HepG2 (cell line): ENCODE data around the gene IRX3. TPM values are rescaled to one million over a fixed set of nuclear protein-coding genes. Genes with fewer than 3 reads are reported as not detected.

Experiments used
- CEBPZ ChIP-seq: IDR thresholded peaks from 2 replicates; pipeline ENCODE4 v1.6.1; 2012; ENCODE audit warnings: low read length, improper control_type of control experiment
- E2F5 ChIP-seq: sonication (generic); formaldehyde crosslinking; conservative IDR thresholded peaks from 2 replicates; pipeline ENCODE4 v1.4.0; 2020; ENCODE audit warnings: missing genetic modification reagents
- ETV5 ChIP-seq: IDR thresholded peaks from 2 replicates; pipeline ENCODE4 v1.6.1; 2018; ENCODE audit warnings: missing biosample characterization, missing genetic modification reagents, inconsistent platforms, borderline replicate concordance
- FOXM1 ChIP-seq: sonication (generic); formaldehyde crosslinking; IDR thresholded peaks from 2 replicates; pipeline ENCODE4 v1.5.0; 2020; ENCODE audit warnings: missing genetic modification reagents
- HDAC2 ChIP-seq: sonication (generic); formaldehyde crosslinking; IDR thresholded peaks from 2 replicates; pipeline ENCODE4 v1.4.0; 2020; ENCODE audit warnings: missing genetic modification reagents
- ISX ChIP-seq: sonication (generic); formaldehyde crosslinking; conservative IDR thresholded peaks from 2 replicates; pipeline ENCODE4 v1.5.0; 2020; ENCODE audit warnings: missing genetic modification reagents
- MED8 ChIP-seq: sonication (generic); formaldehyde crosslinking; IDR thresholded peaks from 2 replicates; pipeline ENCODE4 v1.8.1; 2023; ENCODE audit warnings: mild to moderate bottlenecking, missing genetic modification reagents; ENCODE audit not compliant: insufficient replicate concordance
- NR2F2 ChIP-seq: IDR thresholded peaks from 2 replicates; pipeline ENCODE4 v1.6.1; 2012; ENCODE audit warnings: low read depth, inconsistent platforms, borderline replicate concordance
- PCBP2 ChIP-seq: fragments of 200-400 bp; formaldehyde crosslinking; optimal IDR thresholded peaks from 2 replicates; pipeline ENCODE3; 2018; ENCODE audit warnings: low read length, low read depth; ENCODE audit not compliant: poor library complexity, severe bottlenecking
- POLR2AphosphoS2 ChIP-seq: IDR thresholded peaks from 2 replicates; pipeline ENCODE4 v1.6.1; 2011; ENCODE audit warnings: low read depth, low read length, improper control_type of control experiment
- REPIN1 ChIP-seq: sonication (generic); formaldehyde crosslinking; IDR thresholded peaks from 2 replicates; pipeline ENCODE4 v1.8.0; 2022; ENCODE audit warnings: missing genetic modification reagents, low read depth, mild to moderate bottlenecking, borderline replicate concordance
- SIX4 ChIP-seq: sonication (generic); formaldehyde crosslinking; IDR thresholded peaks from 2 replicates; pipeline ENCODE4 v1.4.0; 2020; ENCODE audit warnings: missing genetic modification reagents
- SKI ChIP-seq: fragments of 450-650 bp; IDR thresholded peaks from one replicate; pipeline ENCODE4 v1.6.1; 2018; ENCODE audit warnings: mild to moderate bottlenecking; ENCODE audit not compliant: partially characterized antibody
- SMC3 ChIP-seq: IDR thresholded peaks from 2 replicates; pipeline ENCODE4 v1.6.1; 2011; ENCODE audit warnings: low read length, improper control_type of control experiment
- TOE1 ChIP-seq: sonication (generic); formaldehyde crosslinking; IDR thresholded peaks from 2 replicates; pipeline ENCODE4 v1.4.0; 2020; ENCODE audit warnings: mild to moderate bottlenecking, missing genetic modification reagents
- ZKSCAN8 ChIP-seq: IDR thresholded peaks from 2 replicates; pipeline ENCODE4 v1.6.1; 2016; ENCODE audit warnings: borderline replicate concordance, missing genetic modification reagents, missing compliant biosample characterization
- ZNF280B ChIP-seq: sonication (generic); formaldehyde crosslinking; IDR thresholded peaks from 2 replicates; pipeline ENCODE4 v1.5.0; 2020; ENCODE audit warnings: missing genetic modification reagents, mild to moderate bottlenecking, borderline replicate concordance
- ZNF337 ChIP-seq: sonication (generic); formaldehyde crosslinking; IDR thresholded peaks from 2 replicates; pipeline ENCODE4 v1.5.1; 2020; ENCODE audit warnings: missing genetic modification reagents, low read depth, mild to moderate bottlenecking, borderline replicate concordance
- ZNF354B ChIP-seq: sonication (generic); formaldehyde crosslinking; IDR thresholded peaks from 2 replicates; pipeline ENCODE4 v1.8.0; 2022; ENCODE audit warnings: mild to moderate bottlenecking, missing genetic modification reagents
- ZNF549 ChIP-seq: sonication (generic); formaldehyde crosslinking; IDR thresholded peaks from 2 replicates; pipeline ENCODE4 v1.5.0; 2020; ENCODE audit warnings: missing genetic modification reagents
- ZNF552 ChIP-seq: sonication (generic); formaldehyde crosslinking; IDR thresholded peaks from 2 replicates; pipeline ENCODE4 v1.9.0; 2022; ENCODE audit warnings: missing genetic modification reagents, mild to moderate bottlenecking, borderline replicate concordance
- ZNF720 ChIP-seq: sonication (generic); formaldehyde crosslinking; IDR thresholded peaks from 2 replicates; pipeline ENCODE4 v1.4.0; 2020; ENCODE audit warnings: missing genetic modification reagents
- ZNF772 ChIP-seq: sonication (generic); formaldehyde crosslinking; IDR thresholded peaks from 2 replicates; pipeline ENCODE4 v1.5.0; 2020; ENCODE audit warnings: mild to moderate bottlenecking, missing genetic modification reagents
- ZNF776 ChIP-seq: sonication (generic); formaldehyde crosslinking; IDR thresholded peaks from 2 replicates; pipeline ENCODE4 v1.4.0; 2020; ENCODE audit warnings: mild to moderate bottlenecking, missing genetic modification reagents
- polyA plus RNA-seq, 8 experiments: library from polyadenylated mRNA; depleted of rRNA in 3 of 8; stranded (reverse) in 7 of 8; unstranded in 1 of 8; fragments of >200 nt; fragmentation: Illumina TruSeq in 4 of 8; extraction: Trizol in 4 of 8; gene quantifications; 2 replicates each; pipeline versions ENCODE4 v1.2.1 to v1.2.3, GENCODE V29; 2011 to 2016; ENCODE audit warnings: low read depth in 4 of 8, missing spikeins in 1 of 8, mixed read lengths in 1 of 8; ENCODE audit not compliant: insufficient read depth in 1 of 8
- total RNA-seq, 5 experiments: library from RNA; depleted of rRNA; stranded (reverse); fragments of >200 nt; fragmentation: Illumina TruSeq; extraction: Trizol; gene quantifications; 2 replicates each; pipeline ENCODE4 v1.2.3, GENCODE V29; 2016; ENCODE audit warnings: low read depth in 1 of 5

Gene IRX3
- total and polyA plus RNA-seq, 2 of the 13 experiments (the other 11 are each of a cell fraction or from before 2014, with no cell fraction given), result 9.2 to 16.4 TPM

- TF ChIP-seq ZNF549 (CRISPR knock-in tag) (no peak), ZNF354B (no peak), CEBPZ (no peak), FOXM1 (CRISPR knock-in tag) (no peak), ETV5 (CRISPR knock-in tag) (no peak), ZNF720 (CRISPR knock-in tag) (no peak), SIX4 (CRISPR knock-in tag) (no peak; the same call in 1 of the 2 replicates), MED8 (CRISPR knock-in tag) (no peak), TOE1 (no peak), ZKSCAN8 (CRISPR knock-in tag) (no peak), PCBP2 (peak; percentile 91), ZNF280B (CRISPR knock-in tag) (peak; percentile 76; the same call in 1 of the 2 replicates), ZNF552 (CRISPR knock-in tag) (no peak), SKI (no peak), HDAC2 (CRISPR knock-in tag) (0 out of 2 replicates have a peak, but pooled peaks have one; percentile 23), NR2F2 (no peak), ZNF776 (CRISPR knock-in tag) (no peak), ZNF772 (CRISPR knock-in tag) (peak; percentile 69), POLR2AphosphoS2 (no peak), REPIN1 (CRISPR knock-in tag) (0 out of 2 replicates have a peak, but pooled peaks have one; percentile 30), ZNF337 (CRISPR knock-in tag) (no peak), E2F5 (CRISPR knock-in tag) (no peak), SMC3 (no peak), ISX (CRISPR knock-in tag) (no peak)
Measured at GRCh38 chr16:54286366-54287130, at the start of gene IRX3 (continued).
